HEK293 (cell line): ENCODE results near the gene RIC8A.
A peak's percentile ranks its signal among the peaks of the same experiment; 100 is the strongest.

Experiments
- EGR2 ChIP-seq: fragments of 450-650 bp; formaldehyde crosslinking; IDR thresholded peaks from 2 replicates; pipeline ENCODE4 v1.5.1; 2016; ENCODE audit warnings: low read depth, missing biosample characterization, missing genetic modification characterization
- KLF10 ChIP-seq: fragments of 450-650 bp; IDR thresholded peaks from 2 replicates; pipeline ENCODE4 v1.5.1; 2018; ENCODE audit warnings: missing biosample characterization, mild to moderate bottlenecking, missing genetic modification characterization
- KLF8 ChIP-seq: fragments of 450-650 bp; formaldehyde crosslinking; IDR thresholded peaks from 2 replicates; pipeline ENCODE4 v1.5.1; 2016; ENCODE audit warnings: missing biosample characterization, missing genetic modification characterization
- SP3 ChIP-seq: fragments of 450-650 bp; formaldehyde crosslinking; IDR thresholded peaks from 2 replicates; pipeline ENCODE4 v1.5.1; 2016; ENCODE audit warnings: missing biosample characterization, missing genetic modification characterization
- ZBTB11 ChIP-seq: fragments of 450-650 bp; formaldehyde crosslinking; conservative IDR thresholded peaks from 2 replicates; pipeline ENCODE4 v1.5.1; 2016; ENCODE audit warnings: low read depth, missing biosample characterization, missing genetic modification characterization
- ZBTB26 ChIP-seq: fragments of 450-650 bp; formaldehyde crosslinking; optimal IDR thresholded peaks from 2 replicates; pipeline ENCODE3; 2016; ENCODE audit warnings: missing biosample characterization, mild to moderate bottlenecking, missing genetic modification characterization
- ZBTB48 ChIP-seq: fragments of 450-650 bp; formaldehyde crosslinking; IDR thresholded peaks from 2 replicates; pipeline ENCODE4 v1.5.1; 2016; ENCODE audit warnings: missing biosample characterization, missing genetic modification characterization
- ZEB2 ChIP-seq: fragments of 450-650 bp; formaldehyde crosslinking; IDR thresholded peaks from 2 replicates; pipeline ENCODE4 v1.5.1; 2016; ENCODE audit warnings: missing biosample characterization, missing genetic modification characterization
- ZFHX2 ChIP-seq: fragments of 450-650 bp; formaldehyde crosslinking; conservative IDR thresholded peaks from 2 replicates; pipeline ENCODE4 v1.5.1; 2016; ENCODE audit warnings: missing biosample characterization, missing genetic modification characterization
- ZFP69B ChIP-seq: fragments of 450-650 bp; formaldehyde crosslinking; IDR thresholded peaks from 2 replicates; pipeline ENCODE4 v1.5.1; 2016; ENCODE audit warnings: missing biosample characterization, missing genetic modification characterization
- ZNF121 ChIP-seq: fragments of 450-650 bp; formaldehyde crosslinking; IDR thresholded peaks from 2 replicates; pipeline ENCODE4 v1.5.1; 2016; ENCODE audit warnings: missing biosample characterization, missing genetic modification characterization
- ZXDB ChIP-seq: fragments of 450-650 bp; formaldehyde crosslinking; IDR thresholded peaks from 2 replicates; pipeline ENCODE4 v1.5.1; 2016; ENCODE audit warnings: missing biosample characterization, missing genetic modification characterization
- TF ChIP-seq, protein P1 (sequence below): fragments of 450-650 bp; formaldehyde crosslinking; IDR thresholded peaks from 2 replicates; pipeline ENCODE4 v1.5.1; 2016; ENCODE audit warnings: missing biosample characterization, missing genetic modification characterization
- TF ChIP-seq, protein P2 (sequence below): fragments of 450-650 bp; formaldehyde crosslinking; IDR thresholded peaks from 2 replicates; pipeline ENCODE4 v1.5.1; 2017; ENCODE audit warnings: missing biosample characterization, missing genetic modification characterization
- TF ChIP-seq, protein P3 (sequence below): fragments of 450-650 bp; formaldehyde crosslinking; IDR thresholded peaks from 2 replicates; pipeline ENCODE4 v1.5.1; 2016; ENCODE audit warnings: missing biosample characterization, missing genetic modification characterization
- TF ChIP-seq, protein P4 (sequence below): fragments of 450-650 bp; formaldehyde crosslinking; IDR thresholded peaks from 2 replicates; pipeline ENCODE4 v1.5.1; 2016; ENCODE audit warnings: missing biosample characterization, missing genetic modification characterization

Gene RIC8A

DNA sequence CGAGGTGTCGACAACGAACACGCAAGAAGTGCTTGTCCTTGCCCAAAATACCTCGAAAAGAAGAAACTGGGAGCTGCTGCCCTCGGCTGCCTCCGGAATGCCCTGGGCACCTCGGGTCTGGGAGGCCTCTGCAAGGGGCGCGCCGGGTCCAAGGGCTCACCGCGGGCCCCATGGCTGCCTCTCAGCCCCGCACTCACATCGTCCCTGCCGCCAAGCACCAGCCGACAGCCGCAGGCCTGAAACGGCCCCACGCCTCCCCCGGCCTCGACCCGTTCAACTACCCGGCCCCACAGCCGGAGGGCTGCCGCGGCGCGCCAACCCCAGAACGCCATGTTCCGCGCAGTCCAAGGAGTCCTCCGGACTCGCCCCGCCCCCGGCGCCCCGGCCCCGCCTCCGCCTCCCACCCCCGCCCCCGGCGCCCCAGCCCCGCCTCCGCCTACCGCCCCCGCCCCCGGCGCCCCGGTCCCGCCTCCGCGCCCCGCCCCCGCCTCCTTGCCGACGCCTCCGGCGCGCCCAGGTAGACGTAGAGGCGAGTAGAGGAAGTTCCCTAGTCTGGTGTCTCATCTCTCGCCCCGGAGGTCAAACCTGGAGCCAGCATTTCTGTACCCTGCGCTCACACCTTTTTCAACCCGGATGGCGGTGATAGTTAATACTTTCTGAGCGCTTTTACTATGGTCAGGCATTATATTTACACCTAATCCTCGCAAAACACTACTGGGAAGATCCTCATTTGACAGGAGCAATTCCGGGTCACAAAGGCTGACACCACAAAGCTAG lies 28.7 kb downstream of the RIC8A start, which contains the start of gene SIRT3 (continued):
- TF ChIP-seq ZBTB26 (tag by site-specific recombination) = peak; percentile 58
- TF ChIP-seq, protein P1, sequence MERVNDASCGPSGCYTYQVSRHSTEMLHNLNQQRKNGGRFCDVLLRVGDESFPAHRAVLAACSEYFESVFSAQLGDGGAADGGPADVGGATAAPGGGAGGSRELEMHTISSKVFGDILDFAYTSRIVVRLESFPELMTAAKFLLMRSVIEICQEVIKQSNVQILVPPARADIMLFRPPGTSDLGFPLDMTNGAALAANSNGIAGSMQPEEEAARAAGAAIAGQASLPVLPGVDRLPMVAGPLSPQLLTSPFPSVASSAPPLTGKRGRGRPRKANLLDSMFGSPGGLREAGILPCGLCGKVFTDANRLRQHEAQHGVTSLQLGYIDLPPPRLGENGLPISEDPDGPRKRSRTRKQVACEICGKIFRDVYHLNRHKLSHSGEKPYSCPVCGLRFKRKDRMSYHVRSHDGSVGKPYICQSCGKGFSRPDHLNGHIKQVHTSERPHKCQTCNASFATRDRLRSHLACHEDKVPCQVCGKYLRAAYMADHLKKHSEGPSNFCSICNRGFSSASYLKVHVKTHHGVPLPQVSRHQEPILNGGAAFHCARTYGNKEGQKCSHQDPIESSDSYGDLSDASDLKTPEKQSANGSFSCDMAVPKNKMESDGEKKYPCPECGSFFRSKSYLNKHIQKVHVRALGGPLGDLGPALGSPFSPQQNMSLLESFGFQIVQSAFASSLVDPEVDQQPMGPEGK = 0 out of 2 replicates have a peak, but pooled peaks have one; percentile 43
- TF ChIP-seq, protein P2, sequence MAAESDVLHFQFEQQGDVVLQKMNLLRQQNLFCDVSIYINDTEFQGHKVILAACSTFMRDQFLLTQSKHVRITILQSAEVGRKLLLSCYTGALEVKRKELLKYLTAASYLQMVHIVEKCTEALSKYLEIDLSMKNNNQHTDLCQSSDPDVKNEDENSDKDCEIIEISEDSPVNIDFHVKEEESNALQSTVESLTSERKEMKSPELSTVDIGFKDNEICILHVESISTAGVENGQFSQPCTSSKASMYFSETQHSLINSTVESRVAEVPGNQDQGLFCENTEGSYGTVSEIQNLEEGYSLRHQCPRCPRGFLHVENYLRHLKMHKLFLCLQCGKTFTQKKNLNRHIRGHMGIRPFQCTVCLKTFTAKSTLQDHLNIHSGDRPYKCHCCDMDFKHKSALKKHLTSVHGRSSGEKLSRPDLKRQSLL (tag by site-specific recombination) = 0 out of 2 replicates have a peak, but pooled peaks have one; percentile 14
- no peak; the same call in 1 of the 2 replicates for TF ChIP-seq ZFHX2 (tag by site-specific recombination)
- peak; percentile 69; the same call in 1 of the 2 replicates for TF ChIP-seq ZBTB48 (tag by site-specific recombination)
- peak; percentile 63 for TF ChIP-seq SP3 (tag by site-specific recombination)
- peak; percentile 96; the same call in 1 of the 2 replicates for TF ChIP-seq ZBTB11 (tag by site-specific recombination)
- TF ChIP-seq, protein P3, sequence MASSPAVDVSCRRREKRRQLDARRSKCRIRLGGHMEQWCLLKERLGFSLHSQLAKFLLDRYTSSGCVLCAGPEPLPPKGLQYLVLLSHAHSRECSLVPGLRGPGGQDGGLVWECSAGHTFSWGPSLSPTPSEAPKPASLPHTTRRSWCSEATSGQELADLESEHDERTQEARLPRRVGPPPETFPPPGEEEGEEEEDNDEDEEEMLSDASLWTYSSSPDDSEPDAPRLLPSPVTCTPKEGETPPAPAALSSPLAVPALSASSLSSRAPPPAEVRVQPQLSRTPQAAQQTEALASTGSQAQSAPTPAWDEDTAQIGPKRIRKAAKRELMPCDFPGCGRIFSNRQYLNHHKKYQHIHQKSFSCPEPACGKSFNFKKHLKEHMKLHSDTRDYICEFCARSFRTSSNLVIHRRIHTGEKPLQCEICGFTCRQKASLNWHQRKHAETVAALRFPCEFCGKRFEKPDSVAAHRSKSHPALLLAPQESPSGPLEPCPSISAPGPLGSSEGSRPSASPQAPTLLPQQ (tag by site-specific recombination) = peak; percentile 42; the same call in 1 of the 2 replicates
- peak; percentile 7; the same call in 1 of the 2 replicates for TF ChIP-seq EGR2 (tag by site-specific recombination)
- 0 out of 2 replicates have a peak, but pooled peaks have one; percentile 18 for TF ChIP-seq ZFP69B
- TF ChIP-seq ZEB2 = 0 out of 2 replicates have a peak, but pooled peaks have one; percentile 60
- peak; percentile 29; the same call in 1 of the 2 replicates for TF ChIP-seq KLF8
- peak; percentile 48; the same call in 1 of the 2 replicates for TF ChIP-seq ZXDB
- TF ChIP-seq, protein P4, sequence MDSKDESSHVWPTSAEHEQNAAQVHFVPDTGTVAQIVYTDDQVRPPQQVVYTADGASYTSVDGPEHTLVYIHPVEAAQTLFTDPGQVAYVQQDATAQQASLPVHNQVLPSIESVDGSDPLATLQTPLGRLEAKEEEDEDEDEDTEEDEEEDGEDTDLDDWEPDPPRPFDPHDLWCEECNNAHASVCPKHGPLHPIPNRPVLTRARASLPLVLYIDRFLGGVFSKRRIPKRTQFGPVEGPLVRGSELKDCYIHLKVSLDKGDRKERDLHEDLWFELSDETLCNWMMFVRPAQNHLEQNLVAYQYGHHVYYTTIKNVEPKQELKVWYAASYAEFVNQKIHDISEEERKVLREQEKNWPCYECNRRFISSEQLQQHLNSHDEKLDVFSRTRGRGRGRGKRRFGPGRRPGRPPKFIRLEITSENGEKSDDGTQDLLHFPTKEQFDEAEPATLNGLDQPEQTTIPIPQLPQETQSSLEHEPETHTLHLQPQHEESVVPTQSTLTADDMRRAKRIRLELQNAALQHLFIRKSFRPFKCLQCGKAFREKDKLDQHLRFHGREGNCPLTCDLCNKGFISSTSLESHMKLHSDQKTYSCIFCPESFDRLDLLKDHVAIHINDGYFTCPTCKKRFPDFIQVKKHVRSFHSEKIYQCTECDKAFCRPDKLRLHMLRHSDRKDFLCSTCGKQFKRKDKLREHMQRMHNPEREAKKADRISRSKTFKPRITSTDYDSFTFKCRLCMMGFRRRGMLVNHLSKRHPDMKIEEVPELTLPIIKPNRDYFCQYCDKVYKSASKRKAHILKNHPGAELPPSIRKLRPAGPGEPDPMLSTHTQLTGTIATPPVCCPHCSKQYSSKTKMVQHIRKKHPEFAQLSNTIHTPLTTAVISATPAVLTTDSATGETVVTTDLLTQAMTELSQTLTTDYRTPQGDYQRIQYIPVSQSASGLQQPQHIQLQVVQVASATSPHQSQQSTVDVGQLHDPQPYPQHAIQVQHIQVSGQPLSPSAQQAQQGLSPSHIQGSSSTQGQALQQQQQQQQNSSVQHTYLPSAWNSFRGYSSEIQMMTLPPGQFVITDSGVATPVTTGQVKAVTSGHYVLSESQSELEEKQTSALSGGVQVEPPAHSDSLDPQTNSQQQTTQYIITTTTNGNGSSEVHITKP (tag by site-specific recombination) = 0 out of 2 replicates have a peak, but pooled peaks have one; percentile 30
- no peak for TF ChIP-seq ZNF121
- peak; percentile 75; the same call in 1 of the 2 replicates for TF ChIP-seq KLF10
